HCT116 (cell line): ENCODE measurements around the gene SBF1. TPM values are rescaled to one million over a fixed set of nuclear protein-coding genes. Genes with fewer than 3 reads are reported as not detected.
A peak's percentile ranks its signal among the peaks of the same experiment; 100 is the strongest.

Experiments used
- ATAC-seq: fragments of 200-7000 bp; cut with Tn5 transposase; 2 replicates; pipeline ENCODE4 v1.9.1; 2020; ENCODE audit warnings: mild to moderate bottlenecking, moderate library complexity
- BruUV-seq: library from RNA; stranded (reverse); fragments of 400-500 nt; replicated peaks from 2 replicates; lab custom pipeline; 2021; lab: Mats Ljungman, UMichigan
- CTCF ChIA-PET: fragments of 300-600 bp; sonication (Branson Sonifier 250); formaldehyde crosslinking; loops from one replicate; lab custom pipeline; 2021; ENCODE audit warnings: antibody characterized with exemption; lab: Charles Lee
- POLR2A ChIA-PET: fragments of 300-600, 350-600 bp; sonication (Branson Sonifier 250); formaldehyde crosslinking; loops from one replicate; lab custom pipeline; 2021; ENCODE audit warnings: antibody characterized with exemption; lab: Charles Lee
- RAD21 ChIA-PET, 2 experiments: fragments of 300-600 bp; sonication (Branson Sonifier 250); formaldehyde crosslinking; loops; one replicate each; lab custom pipeline; 2023; ENCODE audit warnings: low total read pairs in 2 of 2; ENCODE audit not compliant: uncharacterized antibody in 2 of 2, unreplicated experiment in 2 of 2, low non-redundant PET in 1 of 2; lab: Charles Lee
- DNase-seq: peaks from one replicate; pipeline ENCODE4 v3.0.0-alpha.2; 2010; ENCODE audit warnings: low read depth, low spot score
- H2AFZ ChIP-seq: fragments of 200-600 bp; shearing (Covaris generic), sonication (generic); 2 replicates; pipeline ENCODE4 v1.6.1; 2017; ENCODE audit warnings: low read depth, mixed run types, mixed read lengths, antibody characterized with exemption, low read length; ENCODE audit not compliant: poor library complexity, severe bottlenecking
- H3K27ac ChIP-seq: 2 replicates; pipeline ENCODE4 v1.5.1; 2012; ENCODE audit warnings: low read depth, low read length
- H3K27me3 ChIP-seq: fragments of 200-600 bp; sonication (generic); 2 replicates; pipeline ENCODE4 v1.6.1; 2016; ENCODE audit warnings: mixed run types, low read length, mixed read lengths; ENCODE audit not compliant: insufficient read depth
- H3K36me3 ChIP-seq, 2 experiments: fragments of 200-500 bp in 1 of 2; fragments of 200-600 bp in 1 of 2; sonication (Bioruptor generic) in 1 of 2; sonication (generic) in 1 of 2; 2 replicates each; pipeline versions ENCODE4 v1.5.1 to v1.6.1; 2014 to 2016; ENCODE audit warnings: low read length in 2 of 2, inconsistent platforms in 1 of 2, mixed read lengths in 1 of 2, mixed run types in 1 of 2; ENCODE audit not compliant: insufficient read depth in 2 of 2, control insufficient read depth in 1 of 2
- H3K4me1 ChIP-seq, 2 experiments: fragments of 200-600 bp in 1 of 2; sonication (generic) in 1 of 2; 2 replicates each; pipeline versions ENCODE4 v1.5.1 to v1.6.1; 2012 to 2017; ENCODE audit warnings: low read length in 2 of 2, inconsistent platforms in 1 of 2, mild to moderate bottlenecking in 1 of 2, mixed read lengths in 1 of 2, mixed run types in 1 of 2, moderate library complexity in 1 of 2; ENCODE audit not compliant: insufficient read depth in 2 of 2, control insufficient read depth in 1 of 2
- H3K4me2 ChIP-seq: fragments of 200-600 bp; sonication (generic); 2 replicates; pipeline ENCODE4 v1.6.1; 2017; ENCODE audit warnings: mixed run types, low read length, mixed read lengths
- H3K4me3 ChIP-seq, 2 experiments: fragments of 200-600 bp in 1 of 2; sonication (generic) in 1 of 2; replicated peaks in 1 of 2; 2 replicates each; pipeline ENCODE4 v1.5.1; 2011 to 2016; ENCODE audit warnings: low read length in 2 of 2, control low read depth in 1 of 2, low read depth in 1 of 2, mild to moderate bottlenecking in 1 of 2, mixed read lengths in 1 of 2, mixed run types in 1 of 2
- H3K79me2 ChIP-seq: fragments of 200-600 bp; sonication (generic); 2 replicates; pipeline ENCODE4 v1.6.1; 2017; ENCODE audit warnings: mild to moderate bottlenecking, mixed run types, low read length, moderate library complexity, mixed read lengths; ENCODE audit not compliant: insufficient read depth
- H3K9ac ChIP-seq: fragments of 200-600 bp; sonication (generic); 2 replicates; pipeline ENCODE4 v1.6.1; 2016; ENCODE audit warnings: low read length, mixed read lengths
- H3K9me2 ChIP-seq: fragments of 200-600 bp; sonication (generic), shearing (Covaris generic); 2 replicates; pipeline ENCODE4 v1.6.1; 2017; ENCODE audit warnings: mixed run types, mild to moderate bottlenecking, moderate library complexity; ENCODE audit not compliant: insufficient read depth
- H3K9me3 ChIP-seq, 2 experiments: fragments of 200-500 bp in 1 of 2; fragments of 200-600 bp in 1 of 2; sonication (Bioruptor generic) in 1 of 2; sonication (generic) in 1 of 2; 2 replicates each; pipeline ENCODE4 v1.6.1; 2014 to 2017; ENCODE audit warnings: low read length in 2 of 2, mixed read lengths in 2 of 2, inconsistent platforms in 1 of 2, low read depth in 1 of 2, mild to moderate bottlenecking in 1 of 2, mixed run types in 1 of 2, moderate library complexity in 1 of 2; ENCODE audit not compliant: control insufficient read depth in 1 of 2, insufficient read depth in 1 of 2
- H4K20me1 ChIP-seq: fragments of 200-600 bp; sonication (generic), shearing (Covaris generic); 2 replicates; pipeline ENCODE4 v1.6.1; 2017; ENCODE audit warnings: mixed run types, mild to moderate bottlenecking, moderate library complexity; ENCODE audit not compliant: insufficient read depth
- CEBPB ChIP-seq: IDR thresholded peaks from 2 replicates; pipeline ENCODE4 v1.6.1; 2012; ENCODE audit warnings: low read depth
- EGR1 ChIP-seq: IDR thresholded peaks from 2 replicates; pipeline ENCODE4 v1.6.1; 2012; ENCODE audit warnings: low read depth
- FOSL1 ChIP-seq: IDR thresholded peaks from 2 replicates; pipeline ENCODE4 v1.6.1; 2012; ENCODE audit warnings: low read depth
- JUND ChIP-seq: IDR thresholded peaks from 2 replicates; pipeline ENCODE4 v1.6.1; 2012
- POLR2AphosphoS5 ChIP-seq: IDR thresholded peaks from 2 replicates; pipeline ENCODE4 v1.6.1; 2011; ENCODE audit warnings: mild to moderate bottlenecking, low read depth, low read length, moderate library complexity
- RAD21 ChIP-seq: IDR thresholded peaks from 2 replicates; pipeline ENCODE4 v1.6.1; 2012; ENCODE audit warnings: low read depth, mild to moderate bottlenecking
- SIN3A ChIP-seq: IDR thresholded peaks from 2 replicates; pipeline ENCODE4 v1.6.1; 2012; ENCODE audit warnings: low read depth
- ZBTB33 ChIP-seq: IDR thresholded peaks from 2 replicates; pipeline ENCODE4 v1.6.1; 2011; ENCODE audit warnings: mild to moderate bottlenecking, low read length, moderate library complexity; ENCODE audit not compliant: insufficient replicate concordance; ENCODE audit errors: extremely low read depth
- ZFX ChIP-seq: fragments of 450-650 bp; IDR thresholded peaks from 2 replicates; pipeline ENCODE4 v1.6.1; 2017
- intact Hi-C: fragments of 100-400 bp; cut with micrococcal nuclease; formaldehyde crosslinking; loops from 2 replicates; pipeline ENCODE4 v1.10.0; 2022
- total RNA-seq: library from RNA; stranded (reverse); gene quantifications from one replicate; pipeline ENCODE4 v1.2.1, GENCODE V29; 2021; ENCODE audit not compliant: unreplicated experiment
- TF ChIP-seq, protein P1 (sequence below): IDR thresholded peaks from 2 replicates; pipeline ENCODE4 v1.6.1; 2012; ENCODE audit warnings: low read depth
- TF ChIP-seq, protein P2 (sequence below), 3 experiments: fragments of 200-600 bp in 1 of 3; sonication (generic) in 1 of 3; IDR thresholded peaks in 2 of 3; conservative IDR thresholded peaks in 1 of 3; 2 replicates each; pipeline ENCODE4 v1.5.1; 2012 to 2017; ENCODE audit warnings: low read depth in 2 of 3, low read length in 2 of 3, antibody characterized with exemption in 1 of 3, borderline replicate concordance in 1 of 3, control low read depth in 1 of 3, mild to moderate bottlenecking in 1 of 3, mixed read lengths in 1 of 3, mixed run types in 1 of 3, moderate library complexity in 1 of 3; ENCODE audit not compliant: insufficient read depth in 1 of 3

The SBF1 gene
- total RNA-seq, 1 experiment from 2014 or later = 91.1 TPM

DNA sequence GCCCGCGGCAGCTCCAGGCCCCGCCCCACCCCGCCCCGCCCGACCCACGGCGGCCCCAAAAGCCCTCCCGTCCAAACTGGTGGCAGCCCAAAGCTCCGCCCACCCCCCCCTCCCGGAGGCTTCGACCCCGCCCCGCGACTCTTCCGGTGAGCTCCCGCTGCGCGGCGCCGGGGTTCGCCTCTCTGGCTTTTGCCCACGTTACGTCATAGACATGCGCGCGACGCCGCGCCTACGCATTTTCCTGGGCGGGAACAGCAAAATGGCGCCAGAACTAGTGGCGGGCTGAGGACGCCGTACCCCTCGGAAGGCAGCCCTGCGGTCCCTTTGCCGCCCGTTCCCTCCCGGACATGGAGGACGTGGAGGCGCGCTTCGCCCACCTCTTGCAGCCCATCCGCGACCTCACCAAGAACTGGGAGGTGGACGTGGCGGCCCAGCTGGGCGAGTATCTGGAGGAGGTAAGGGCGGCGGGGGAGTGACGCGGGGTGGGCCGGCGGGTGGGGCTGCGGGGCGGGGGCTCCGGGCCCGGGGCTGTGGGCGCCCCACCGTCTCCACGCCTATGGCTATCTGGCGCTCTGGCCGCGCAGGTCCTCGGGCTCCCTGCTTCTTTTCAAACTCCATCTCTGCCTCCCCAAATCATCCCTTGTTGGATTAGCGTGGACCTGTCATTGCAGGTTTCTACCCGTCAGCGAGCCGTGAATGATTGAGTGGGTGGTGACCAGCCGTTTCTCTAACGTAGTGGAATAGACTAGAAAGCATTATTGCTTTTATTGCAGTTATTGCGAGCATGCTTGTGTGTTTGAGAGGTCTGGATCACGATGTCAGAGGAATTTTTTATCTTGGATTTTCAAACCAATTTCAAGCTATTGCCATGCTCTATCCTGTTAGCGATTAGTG, 33.4 kb upstream of the SBF1 start, which contains the start of gene NCAPH2 (continued):
- TF ChIP-seq FOSL1 (no peak), ZBTB33 (no peak)
- TF ChIP-seq, all 23 proteins: peak for 9

DNA sequence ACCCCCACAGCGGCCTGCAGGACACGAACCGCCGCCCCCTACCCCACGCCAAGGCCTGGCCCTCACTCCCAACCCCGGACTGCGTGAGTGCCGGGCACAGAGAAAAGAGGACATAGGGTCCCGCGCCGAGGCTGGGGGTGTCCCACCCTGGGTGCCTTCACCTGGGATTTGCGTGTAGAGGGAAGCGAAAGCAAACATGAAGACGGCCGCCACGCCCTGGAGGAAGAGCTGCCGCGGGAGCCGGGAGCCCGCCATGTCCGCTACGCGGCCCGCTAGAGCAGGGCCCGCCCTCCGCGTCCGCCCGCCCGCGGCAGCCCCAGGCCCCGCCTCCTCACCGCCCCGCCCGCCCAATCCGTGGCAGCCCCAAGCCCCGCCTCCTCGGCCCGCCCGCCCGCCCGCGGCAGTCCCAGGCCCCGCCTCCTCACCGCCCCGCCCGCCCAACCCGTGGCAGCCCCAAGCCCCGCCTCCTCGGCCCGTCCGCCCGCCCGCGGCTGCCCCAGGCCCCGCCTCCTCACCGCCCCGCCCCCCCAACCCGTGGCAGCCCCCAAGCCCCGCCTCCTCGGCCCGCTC, 32.7 kb upstream of the SBF1 start, which contains the start of gene LMF2:
LMF2 (minus strand) TSS at position 282 of the 570 bp plus-strand sequence; CDS start at position 255, 27 bp downstream.
- no TSS peak for BruUV-seq
- POLR2A ChIA-PET = interaction anchor here (0.6 to 2.1 kb wide), 4 partner anchors 8 to 56 kb away, joined by 3 to 20 read pairs (median 3); partner anchors contain the start of genes SCO2 and SYCE3
- TF ChIP-seq RAD21 (no peak), CEBPB (no peak), JUND (no peak), ZFX (peak; percentile 85; the same call in 1 of the 2 replicates), FOSL1 (no peak), EGR1 (no peak), POLR2AphosphoS5 (peak; percentile 75), ZBTB33 (no peak), SIN3A (no peak)
- TF ChIP-seq, protein P1, sequence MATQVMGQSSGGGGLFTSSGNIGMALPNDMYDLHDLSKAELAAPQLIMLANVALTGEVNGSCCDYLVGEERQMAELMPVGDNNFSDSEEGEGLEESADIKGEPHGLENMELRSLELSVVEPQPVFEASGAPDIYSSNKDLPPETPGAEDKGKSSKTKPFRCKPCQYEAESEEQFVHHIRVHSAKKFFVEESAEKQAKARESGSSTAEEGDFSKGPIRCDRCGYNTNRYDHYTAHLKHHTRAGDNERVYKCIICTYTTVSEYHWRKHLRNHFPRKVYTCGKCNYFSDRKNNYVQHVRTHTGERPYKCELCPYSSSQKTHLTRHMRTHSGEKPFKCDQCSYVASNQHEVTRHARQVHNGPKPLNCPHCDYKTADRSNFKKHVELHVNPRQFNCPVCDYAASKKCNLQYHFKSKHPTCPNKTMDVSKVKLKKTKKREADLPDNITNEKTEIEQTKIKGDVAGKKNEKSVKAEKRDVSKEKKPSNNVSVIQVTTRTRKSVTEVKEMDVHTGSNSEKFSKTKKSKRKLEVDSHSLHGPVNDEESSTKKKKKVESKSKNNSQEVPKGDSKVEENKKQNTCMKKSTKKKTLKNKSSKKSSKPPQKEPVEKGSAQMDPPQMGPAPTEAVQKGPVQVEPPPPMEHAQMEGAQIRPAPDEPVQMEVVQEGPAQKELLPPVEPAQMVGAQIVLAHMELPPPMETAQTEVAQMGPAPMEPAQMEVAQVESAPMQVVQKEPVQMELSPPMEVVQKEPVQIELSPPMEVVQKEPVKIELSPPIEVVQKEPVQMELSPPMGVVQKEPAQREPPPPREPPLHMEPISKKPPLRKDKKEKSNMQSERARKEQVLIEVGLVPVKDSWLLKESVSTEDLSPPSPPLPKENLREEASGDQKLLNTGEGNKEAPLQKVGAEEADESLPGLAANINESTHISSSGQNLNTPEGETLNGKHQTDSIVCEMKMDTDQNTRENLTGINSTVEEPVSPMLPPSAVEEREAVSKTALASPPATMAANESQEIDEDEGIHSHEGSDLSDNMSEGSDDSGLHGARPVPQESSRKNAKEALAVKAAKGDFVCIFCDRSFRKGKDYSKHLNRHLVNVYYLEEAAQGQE = no peak
- TF ChIP-seq, protein P2, sequence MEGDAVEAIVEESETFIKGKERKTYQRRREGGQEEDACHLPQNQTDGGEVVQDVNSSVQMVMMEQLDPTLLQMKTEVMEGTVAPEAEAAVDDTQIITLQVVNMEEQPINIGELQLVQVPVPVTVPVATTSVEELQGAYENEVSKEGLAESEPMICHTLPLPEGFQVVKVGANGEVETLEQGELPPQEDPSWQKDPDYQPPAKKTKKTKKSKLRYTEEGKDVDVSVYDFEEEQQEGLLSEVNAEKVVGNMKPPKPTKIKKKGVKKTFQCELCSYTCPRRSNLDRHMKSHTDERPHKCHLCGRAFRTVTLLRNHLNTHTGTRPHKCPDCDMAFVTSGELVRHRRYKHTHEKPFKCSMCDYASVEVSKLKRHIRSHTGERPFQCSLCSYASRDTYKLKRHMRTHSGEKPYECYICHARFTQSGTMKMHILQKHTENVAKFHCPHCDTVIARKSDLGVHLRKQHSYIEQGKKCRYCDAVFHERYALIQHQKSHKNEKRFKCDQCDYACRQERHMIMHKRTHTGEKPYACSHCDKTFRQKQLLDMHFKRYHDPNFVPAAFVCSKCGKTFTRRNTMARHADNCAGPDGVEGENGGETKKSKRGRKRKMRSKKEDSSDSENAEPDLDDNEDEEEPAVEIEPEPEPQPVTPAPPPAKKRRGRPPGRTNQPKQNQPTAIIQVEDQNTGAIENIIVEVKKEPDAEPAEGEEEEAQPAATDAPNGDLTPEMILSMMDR (IDR thresholded peaks at IDR 0.05 in 2 of 3, conservative IDR thresholded peaks at IDR 0.05 in 1 of 3; ENCODE audit: borderline replicate concordance in 1 of 3, insufficient read depth in 1 of 3, low read depth in 2 of 3, low read length in 2 of 3) = no peak

More for the DNA sequence above, 32.7 kb upstream of the SBF1 start, which contains the start of gene LMF2:
- ChIA-PET CTCF (interaction anchor here (0.8 to 1.8 kb wide), 5 partner anchors 9 to 256 kb away, joined by 3 to 21 read pairs (median 3); partner anchors contain the start of genes HDAC10, SCO2 and SYCE3), RAD21 (interaction anchor here (0.8 to 0.9 kb wide), 2 partner anchors 18 kb away, joined by 4 to 8 read pairs; partner anchors contain the start of gene SCO2 (in 2 of the 2))
- Histone ChIP-seq H3K36me3 (peaks cover 0 to 8% of the 10 kb centered on the region in 2 experiments; a peak in 1 of 4 replicates), H3K9me2 (no peaks in the 10 kb centered on the region), H4K20me1 (no peaks in the 10 kb centered on the region), H3K9ac (peak within 1 kb of the TSS; percentile 94), H3K4me1 (peaks cover 10 to 17% of the 10 kb centered on the region in 2 experiments), H3K9me3 (no peaks in the 10 kb centered on the region), H3K27me3 (no peaks in the 10 kb centered on the region), H3K4me2 (peak within 1 kb of the TSS; percentile 93), H3K27ac (peak within 1 kb of the TSS; percentile 84), H2AFZ (no peak within 1 kb of the TSS), H3K79me2 (peaks cover 52% of the 10 kb centered on the region), H3K4me3 (peak within 1 kb of the TSS; percentile 67 to 99)
- intact Hi-C loops = no loop called here
- DNase-seq = no peak
- peak; percentile 83 for ATAC-seq
